ENCODE data around the gene NKTR. TPM values are rescaled to one million over a fixed set of nuclear protein-coding genes. Genes with fewer than 3 reads are reported as not detected.

NKTR gene
- total and polyA plus RNA-seq, 9 of the 15 experiments (the other 6 are each of a cell fraction or from before 2014, with no cell fraction given): 19.7 to 123 (median 92.6) TPM

GRCh38 chr3:42654331-42655201 is 54.1 kb downstream of the NKTR start (continued):
- TF ChIP-seq UBTF (IDR thresholded peaks at IDR 0.05; ENCODE audit: borderline replicate concordance in 1 of 2, low read depth in 2 of 2, low read length in 2 of 2) (no peak), SPI1 (IDR thresholded peaks at IDR 0.05; ENCODE audit: borderline replicate concordance, low read depth, low read length) (no peak), CEBPZ (IDR thresholded peaks at IDR 0.05; ENCODE audit: borderline replicate concordance, low read depth, low read length) (no peak), DDX20 (tag; IDR thresholded peaks at IDR 0.05; ENCODE audit: low read depth) (no peak), MAX (CRISPR knock-in tag; IDR thresholded peaks at IDR 0.05) (peak; percentile 81), TFAP4 (CRISPR knock-in tag; IDR thresholded peaks at IDR 0.05; ENCODE audit: borderline replicate concordance) (peak; percentile 24), BHLHE40 (IDR thresholded peaks at IDR 0.05; ENCODE audit: low read length) (no peak), YBX1 (IDR thresholded peaks at IDR 0.05) (no peak), CCNT2 (IDR thresholded peaks at IDR 0.05; ENCODE audit: borderline replicate concordance, extremely low read depth, insufficient read length, low read depth, low read length) (peak; percentile 48), JUND (IDR thresholded peaks at IDR 0.05; ENCODE audit: borderline replicate concordance, low read depth, low read length) (no peak), JUND (tag; IDR thresholded peaks at IDR 0.05; ENCODE audit: borderline replicate concordance, low read depth, low read length) (no peak), USF2 (CRISPR knock-in tag; IDR thresholded peaks at IDR 0.05) (peak; percentile 71), KDM5B (IDR thresholded peaks at IDR 0.05; ENCODE audit: insufficient replicate concordance, low read depth, low read length) (peak; percentile 29), USF1 (CRISPR knock-in tag; IDR thresholded peaks at IDR 0.05) (peak; percentile 66), NCOA2 (IDR thresholded peaks at IDR 0.05; ENCODE audit: partially characterized antibody in 2 of 2) (no peak)

Measured in K562 (cell line).